ENCODE data around the gene PEX26. TPM values are rescaled to one million over a fixed set of nuclear protein-coding genes. Genes with fewer than 3 reads are reported as not detected.

The PEX26 gene
- total and polyA plus RNA-seq, 2 donors (not counting 1 experiment from before 2014, with no cell fraction given), result 10.9 to 33.4 TPM

GRCh38 chr22:18075720-18076497 is 1.9 kb upstream of the PEX26 start:
- peak; percentile 23 for ATAC-seq (ENCODE audit: low read depth)

More at GRCh38 chr22:18075720-18076497, 1.9 kb upstream of the PEX26 start:
- 54% methylated on average over 11 of the region's 13 CpGs for WGBS (ENCODE audit: insufficient coverage)
- Histone ChIP-seq H4K20me1 (ENCODE audit: control insufficient read depth, insufficient read depth, low read length, poor library complexity, severe bottlenecking) (no peaks in the 10 kb centered on the region), H3K9me3 (ENCODE audit: control extremely low read depth in 1 of 3, control insufficient read depth in 2 of 3, insufficient read depth in 1 of 3, low read length in 2 of 3) (no peaks in the 10 kb centered on the region), H3K79me2 (ENCODE audit: control insufficient read depth, insufficient read depth, low read length) (peaks cover 45% of the 10 kb centered on the region), H3K4me3 (ENCODE audit: control extremely low read depth in 1 of 5, extremely low read depth in 1 of 5, insufficient read depth in 1 of 5, low read depth in 2 of 5, low read length in 4 of 5) (no peak overlapping the region), H3K9ac (ENCODE audit: low read length) (peak overlapping the region; percentile 86), H3K27ac (ENCODE audit: low read length in 2 of 2) (peak overlapping the region; percentile 9 to 53), H3K27me3 (replicated peaks in 1 of 4; ENCODE audit: control extremely low read depth in 1 of 4, control insufficient read depth in 3 of 4, insufficient read depth in 4 of 4, low read length in 3 of 4) (no peaks in the 10 kb centered on the region), H3K4me1 (ENCODE audit: control insufficient read depth in 2 of 2, insufficient read depth in 2 of 2, low read length in 2 of 2) (peaks cover 47 to 48% of the 10 kb centered on the region in 2 donors), H2AFZ (ENCODE audit: insufficient read depth, low read depth, low read length, poor library complexity, severe bottlenecking) (peak overlapping the region; percentile 57), H3K36me3 (replicated peaks in 1 of 2; ENCODE audit: control extremely low read depth in 1 of 2, control insufficient read depth in 1 of 2, extremely low read depth in 1 of 2, insufficient read depth in 2 of 2, low read length in 1 of 2) (peaks cover 0 to 6% of the 10 kb centered on the region in 2 experiments), H3K4me2 (replicated peaks; ENCODE audit: low read depth, low read length, poor library complexity, severe bottlenecking) (peak overlapping the region; percentile 97)
- H3K27ac Mint-ChIP-seq, result peak overlapping the region; percentile 62
- peak; percentile 90 for DNase-seq
- H3K27me3 Mint-ChIP-seq, result no peaks in the 10 kb centered on the region
- peaks cover 53% of the 10 kb centered on the region for H3K4me1 Mint-ChIP-seq
- H3K9me3 Mint-ChIP-seq (ENCODE audit: insufficient read depth), result no peaks in the 10 kb centered on the region
- ChIA-PET POLR2A (interaction anchor here (0.8 to 3.2 kb wide), 6 partner anchors 19 to 437 kb away, joined by 3 to 28 read pairs (median 4); no protein-coding TSS in a partner anchor), CTCF (interaction anchor here (0.6 to 9.6 kb wide), 67 partner anchors 10 to 520 kb away, joined by 3 to 250 read pairs (median 5); partner anchors contain the start of genes MICAL3 and USP18)
- intact Hi-C loops (cut with micrococcal nuclease), result loop anchor here (1.0 to 5.0 kb wide), 6 partner anchors 52 to 334 kb away; partner anchors contain the start of gene MICAL3
- peak overlapping the region; percentile 57 for H3K4me3 Mint-ChIP-seq
- no peak for TF ChIP-seq EZH2 (IDR thresholded peaks at IDR 0.05; ENCODE audit: borderline replicate concordance, insufficient read depth, low read depth, low read length, poor library complexity, severe bottlenecking)
- TF ChIP-seq, protein P1, sequence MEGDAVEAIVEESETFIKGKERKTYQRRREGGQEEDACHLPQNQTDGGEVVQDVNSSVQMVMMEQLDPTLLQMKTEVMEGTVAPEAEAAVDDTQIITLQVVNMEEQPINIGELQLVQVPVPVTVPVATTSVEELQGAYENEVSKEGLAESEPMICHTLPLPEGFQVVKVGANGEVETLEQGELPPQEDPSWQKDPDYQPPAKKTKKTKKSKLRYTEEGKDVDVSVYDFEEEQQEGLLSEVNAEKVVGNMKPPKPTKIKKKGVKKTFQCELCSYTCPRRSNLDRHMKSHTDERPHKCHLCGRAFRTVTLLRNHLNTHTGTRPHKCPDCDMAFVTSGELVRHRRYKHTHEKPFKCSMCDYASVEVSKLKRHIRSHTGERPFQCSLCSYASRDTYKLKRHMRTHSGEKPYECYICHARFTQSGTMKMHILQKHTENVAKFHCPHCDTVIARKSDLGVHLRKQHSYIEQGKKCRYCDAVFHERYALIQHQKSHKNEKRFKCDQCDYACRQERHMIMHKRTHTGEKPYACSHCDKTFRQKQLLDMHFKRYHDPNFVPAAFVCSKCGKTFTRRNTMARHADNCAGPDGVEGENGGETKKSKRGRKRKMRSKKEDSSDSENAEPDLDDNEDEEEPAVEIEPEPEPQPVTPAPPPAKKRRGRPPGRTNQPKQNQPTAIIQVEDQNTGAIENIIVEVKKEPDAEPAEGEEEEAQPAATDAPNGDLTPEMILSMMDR (IDR thresholded peaks at IDR 0.05), result peak; percentile 97

Data from B cell (primary cell).